CD4-positive, alpha-beta T cell (primary cell): ENCODE data around the gene CCDC73. TPM values are rescaled to one million over a fixed set of nuclear protein-coding genes. Genes with fewer than 3 reads are reported as not detected.

Experiments used
- ATAC-seq: fragments of 200-7000 bp; cut with Tn5 transposase; one replicate; pipeline ENCODE4 v1.10.0; 2022; ENCODE audit warnings: mild to moderate bottlenecking; ENCODE audit not compliant: poor library complexity
- CTCF ChIA-PET: fragments of 350-600 bp; sonication (Branson Sonifier 250); formaldehyde crosslinking; loops from one replicate; lab custom pipeline; 2021; ENCODE audit warnings: antibody characterized with exemption, inconsistent platforms; lab: Charles Lee
- POLR2A ChIA-PET: fragments of 350-600 bp; sonication (Branson Sonifier 250); formaldehyde crosslinking; loops from one replicate; lab custom pipeline; 2021; ENCODE audit warnings: antibody characterized with exemption, inconsistent platforms; lab: Charles Lee
- DNase-seq, 14 experiments: peaks; one replicate each; pipeline ENCODE4 v3.0.0-alpha.2; 2013 to 2020; ENCODE audit warnings: mixed read lengths in 2 of 14
- H3K27ac ChIP-seq, 2 donors: one replicate each; pipeline versions ENCODE4 v1.5.1 to v1.7.0; 2013; ENCODE audit warnings: low read length in 2 of 2, low read depth in 1 of 2, mild to moderate bottlenecking in 1 of 2
- H3K27me3 ChIP-seq, 2 experiments: 1 replicate in 1 of 2; 2 replicates in 1 of 2; pipeline versions ENCODE4 v1.6.1 to v1.7.0; 2013; ENCODE audit warnings: low read length in 2 of 2, control low read depth in 1 of 2, mild to moderate bottlenecking in 1 of 2, moderate library complexity in 1 of 2; ENCODE audit not compliant: insufficient read depth in 2 of 2, control insufficient read depth in 1 of 2
- H3K36me3 ChIP-seq: one replicate; pipeline ENCODE4 v1.6.1; 2013; ENCODE audit warnings: low read length, control low read depth; ENCODE audit not compliant: insufficient read depth
- H3K4me1 ChIP-seq: one replicate; pipeline ENCODE4 v1.6.1; 2013; ENCODE audit warnings: low read length, control low read depth; ENCODE audit not compliant: insufficient read depth
- H3K4me3 ChIP-seq: one replicate; pipeline ENCODE4 v1.5.1; 2013; ENCODE audit warnings: mild to moderate bottlenecking, low read length, moderate library complexity
- H3K9me3 ChIP-seq, 2 experiments: 1 replicate in 1 of 2; 2 replicates in 1 of 2; pipeline versions ENCODE4 v1.6.1 to v1.7.0; 2013; ENCODE audit warnings: low read length in 2 of 2, mild to moderate bottlenecking in 2 of 2, control low read depth in 1 of 2, moderate library complexity in 1 of 2; ENCODE audit not compliant: control insufficient read depth in 1 of 2, insufficient read depth in 1 of 2
- H3K27ac Mint-ChIP-seq: one replicate; pipeline ENCODE4 v1.8.0; 2020; ENCODE audit warnings: mixed read lengths
- H3K27me3 Mint-ChIP-seq: one replicate; pipeline ENCODE4 v1.8.0; 2021; ENCODE audit warnings: mixed read lengths
- H3K36me3 Mint-ChIP-seq: one replicate; pipeline ENCODE4 v1.8.0; 2021; ENCODE audit warnings: low read depth, mixed read lengths
- H3K4me1 Mint-ChIP-seq: one replicate; pipeline ENCODE4 v1.8.0; 2021; ENCODE audit warnings: low read depth, mixed read lengths
- H3K4me3 Mint-ChIP-seq: one replicate; pipeline ENCODE4 v1.8.0; 2020; ENCODE audit warnings: mild to moderate bottlenecking, mixed read lengths
- H3K9me3 Mint-ChIP-seq: one replicate; pipeline ENCODE4 v1.8.0; 2020; ENCODE audit warnings: mixed read lengths
- intact Hi-C, 2 experiments: fragments of 100-400 bp; cut with DNase I in 1 of 2; cut with micrococcal nuclease in 1 of 2; formaldehyde crosslinking; loops; one replicate each; pipeline versions ENCODE4 v1.15.1 to v1.9.0; 2023 to 2025; cut with DNase I, micrococcal nuclease
- polyA plus RNA-seq, 2 donors: library from polyadenylated mRNA; unstranded; fragments of 120-200 nt; gene quantifications; one replicate each; pipeline ENCODE4 v1.2.1, GENCODE V29; 2013
- total RNA-seq, 174 experiments: library from RNA in 2 of 174; stranded (reverse) in 2 of 174; gene quantifications; one replicate each; pipeline ENCODE4 v1.2.3 and lab custom pipeline; 2021 to 2026
- TF ChIP-seq, protein P1 (sequence below): fragments of 200-600 bp; IDR thresholded peaks from one replicate; pipeline ENCODE4 v1.8.0; 2022; ENCODE audit warnings: antibody characterized with exemption, mild to moderate bottlenecking

Gene CCDC73
- total RNA-seq, result not detected
- polyA plus RNA-seq (2013, experiment 1 of 2), result 0.09 TPM
- 0.14 TPM for polyA plus RNA-seq (2013, experiment 2 of 2)
- 0 to 0.42 (median 0) reads per million in 172 experiments for total RNA-seq (lab: John Stamatoyannopoulos, UW)

DNA sequence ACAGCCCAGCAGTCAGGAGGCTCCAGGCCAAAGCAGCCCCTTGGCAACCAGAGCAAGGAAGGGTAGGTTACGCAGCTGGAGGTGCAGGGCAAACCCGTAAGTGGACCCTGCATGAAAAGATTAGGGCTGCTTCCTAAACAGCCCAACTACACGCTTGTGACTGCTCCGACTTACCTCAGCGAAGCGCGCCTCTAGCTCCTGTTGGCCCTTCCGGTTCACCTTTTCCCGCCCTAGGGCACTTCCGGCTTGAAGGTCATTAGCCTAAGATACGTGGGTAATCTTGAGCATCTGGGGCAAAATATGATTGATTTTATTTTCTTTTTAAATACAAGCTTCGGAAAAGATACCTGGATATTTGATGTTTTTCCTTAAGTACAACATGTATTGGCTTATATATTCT is at the start of gene CCDC73:
TSS of gene CCDC73 (minus strand) at position 224 of the 400 bp plus-strand sequence. CDS start 34,419 bp downstream, outside the sequence.
- Histone ChIP-seq H3K27me3 (no peaks in the 10 kb centered on the region), H3K9me3 (no peaks in the 10 kb centered on the region), H3K4me3 (no peak within 1 kb of the TSS), H3K4me1 (no peaks in the 10 kb centered on the region), H3K27ac (no peak within 1 kb of the TSS), H3K36me3 (no peaks in the 10 kb centered on the region)
- Mint-ChIP-seq H3K36me3 (no peaks in the 10 kb centered on the region), H3K4me1 (peaks cover 11% of the 10 kb centered on the region), H3K27ac (no peak within 1 kb of the TSS), H3K27me3 (peaks cover 14% of the 10 kb centered on the region), H3K9me3 (no peaks in the 10 kb centered on the region), H3K4me3 (no peak within 1 kb of the TSS)
- TF ChIP-seq, protein P1, sequence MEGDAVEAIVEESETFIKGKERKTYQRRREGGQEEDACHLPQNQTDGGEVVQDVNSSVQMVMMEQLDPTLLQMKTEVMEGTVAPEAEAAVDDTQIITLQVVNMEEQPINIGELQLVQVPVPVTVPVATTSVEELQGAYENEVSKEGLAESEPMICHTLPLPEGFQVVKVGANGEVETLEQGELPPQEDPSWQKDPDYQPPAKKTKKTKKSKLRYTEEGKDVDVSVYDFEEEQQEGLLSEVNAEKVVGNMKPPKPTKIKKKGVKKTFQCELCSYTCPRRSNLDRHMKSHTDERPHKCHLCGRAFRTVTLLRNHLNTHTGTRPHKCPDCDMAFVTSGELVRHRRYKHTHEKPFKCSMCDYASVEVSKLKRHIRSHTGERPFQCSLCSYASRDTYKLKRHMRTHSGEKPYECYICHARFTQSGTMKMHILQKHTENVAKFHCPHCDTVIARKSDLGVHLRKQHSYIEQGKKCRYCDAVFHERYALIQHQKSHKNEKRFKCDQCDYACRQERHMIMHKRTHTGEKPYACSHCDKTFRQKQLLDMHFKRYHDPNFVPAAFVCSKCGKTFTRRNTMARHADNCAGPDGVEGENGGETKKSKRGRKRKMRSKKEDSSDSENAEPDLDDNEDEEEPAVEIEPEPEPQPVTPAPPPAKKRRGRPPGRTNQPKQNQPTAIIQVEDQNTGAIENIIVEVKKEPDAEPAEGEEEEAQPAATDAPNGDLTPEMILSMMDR, result no peak
- POLR2A ChIA-PET, result no interaction called here
- intact Hi-C loops, result no loop called here
- CTCF ChIA-PET, result no interaction called here
- no peak for ATAC-seq
- DNase-seq, result no peak

GRCh38 chr11:32843544-32843943 is 49.1 kb upstream of the CCDC73 start:
- no peaks in the 10 kb centered on the region for H3K4me1 Mint-ChIP-seq
- CTCF ChIA-PET, result no interaction called here
- Histone ChIP-seq H3K27ac (no peak overlapping the region), H3K36me3 (no peaks in the 10 kb centered on the region), H3K27me3 (no peaks in the 10 kb centered on the region), H3K9me3 (no peaks in the 10 kb centered on the region), H3K4me3 (no peak overlapping the region), H3K4me1 (no peaks in the 10 kb centered on the region)
- no peak overlapping the region for H3K27ac Mint-ChIP-seq
- H3K36me3 Mint-ChIP-seq, result no peaks in the 10 kb centered on the region
- peaks cover 2% of the 10 kb centered on the region for H3K9me3 Mint-ChIP-seq
- TF ChIP-seq, protein P1, result no peak
- intact Hi-C loops, result no loop called here
- no peak overlapping the region for H3K4me3 Mint-ChIP-seq
- POLR2A ChIA-PET, result no interaction called here
- no peak for DNase-seq
- peaks cover 6% of the 10 kb centered on the region for H3K27me3 Mint-ChIP-seq
- no peak for ATAC-seq

DNA sequence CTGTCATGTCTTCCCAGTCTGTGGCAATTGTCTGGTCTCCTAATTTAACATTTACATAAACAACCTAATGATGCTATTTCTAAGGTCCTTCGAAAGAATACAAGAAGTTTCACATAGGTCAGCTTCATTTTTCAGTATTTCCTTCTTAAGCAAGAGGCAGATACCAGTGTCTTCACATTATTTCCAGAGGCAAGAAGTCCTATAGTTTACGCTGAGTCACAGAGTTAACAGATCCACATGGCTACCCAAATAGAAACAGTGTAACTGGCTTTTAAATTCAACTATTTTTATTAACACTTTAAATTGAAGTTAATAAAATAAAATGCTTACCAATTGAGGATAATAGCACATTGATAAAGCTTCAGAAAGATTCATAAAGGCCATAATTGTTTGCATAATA is 46.1 kb upstream of the CCDC73 start:
- Mint-ChIP-seq H3K9me3 (no peaks in the 10 kb centered on the region), H3K4me1 (no peaks in the 10 kb centered on the region), H3K4me3 (no peak overlapping the region), H3K27ac (no peak overlapping the region), H3K27me3 (no peaks in the 10 kb centered on the region), H3K36me3 (no peaks in the 10 kb centered on the region)
- DNase-seq, result no peak
- Histone ChIP-seq H3K27ac (no peak overlapping the region), H3K4me3 (no peak overlapping the region), H3K9me3 (no peaks in the 10 kb centered on the region), H3K4me1 (no peaks in the 10 kb centered on the region), H3K27me3 (no peaks in the 10 kb centered on the region), H3K36me3 (no peaks in the 10 kb centered on the region)
- intact Hi-C loops, result no loop called here
- ChIA-PET POLR2A (no interaction called here), CTCF (no interaction called here)
- TF ChIP-seq, protein P1, result no peak
- no peak for ATAC-seq
